ENCODE results near the gene AHDC1. TPM values are rescaled to one million over a fixed set of nuclear protein-coding genes. Genes with fewer than 3 reads are reported as not detected.

Gene AHDC1
- total and polyA plus RNA-seq, 10 of the 15 experiments (the other 5 are each of a cell fraction or from before 2014, with no cell fraction given): 0.21 to 13.0 (median 1.4) TPM

- WGBS (ENCODE audit: insufficient coverage, insufficient replicate concordance, low lambda C conversion rate, missing lambda C conversion rate): 100% methylated on average over 2 of the region's 2 CpGs
- H3K27ac ChIP-seq (ENCODE audit: control insufficient read depth, insufficient read depth): no peak overlapping the region
- SMC1A ChIA-PET (ENCODE audit: uncharacterized antibody, unreplicated experiment): interaction anchor here (1.1 to 2.9 kb wide), 5 partner anchors 10 to 24 kb away, joined by 3 to 12 read pairs (median 5); no protein-coding TSS in a partner anchor
- no peak for FAIRE-seq
- CTCF ChIA-PET: interaction anchor here (0.7 to 3.8 kb wide), 7 partner anchors 9 to 31 kb away, joined by 3 to 14 read pairs (median 4); no protein-coding TSS in a partner anchor
- in situ Hi-C loops (cut with MboI): no loop called here
- 0 out of 2 replicates have a peak, but pooled peaks cover 2% of the 10 kb centered on the region for H3K79me2 ChIP-seq (ENCODE audit: control insufficient read depth, insufficient read depth, low read length)
- H2AFZ ChIP-seq (ENCODE audit: control insufficient read depth, low read depth, low read length): no peak overlapping the region
- intact Hi-C loops (cut with micrococcal nuclease; ENCODE audit: unreplicated experiment): no loop called here
- RAD21 ChIA-PET (ENCODE audit: unreplicated experiment): interaction anchor here (1.1 to 2.2 kb wide), 3 partner anchors 19 to 24 kb away, joined by 3 to 9 read pairs (median 4); no protein-coding TSS in a partner anchor
- H3K4me3 ChIP-seq: no peak overlapping the region
- no peak overlapping the region for H3K4me2 ChIP-seq (ENCODE audit: control insufficient read depth, insufficient read depth)
- H4K20me1 ChIP-seq (ENCODE audit: control insufficient read depth, insufficient read depth): no peaks in the 10 kb centered on the region
- TF ChIP-seq E4F1 (IDR thresholded peaks at IDR 0.05; ENCODE audit: borderline replicate concordance, partially characterized antibody): no peak
- peak; percentile 92 for TF ChIP-seq ZNF24 (IDR thresholded peaks at IDR 0.05)
- no peak for ATAC-seq
- H3K4me1 ChIP-seq (ENCODE audit: control insufficient read depth, insufficient read depth, low read length): peaks cover 30% of the 10 kb centered on the region
- no peaks in the 10 kb centered on the region; the same call in 2 of the 3 replicates for H3K9me3 ChIP-seq (replicated peaks; ENCODE audit: control insufficient read depth, insufficient read depth, low read length)
- H3K36me3 ChIP-seq (ENCODE audit: control insufficient read depth in 2 of 2, insufficient read depth in 2 of 2, low read length in 1 of 2): no peaks in the 10 kb centered on the region
- POLR2A ChIA-PET: interaction anchor here (1.2 to 4.0 kb wide), 5 partner anchors 11 to 24 kb away, joined by 4 to 23 read pairs (median 7); no protein-coding TSS in a partner anchor
- H3K9ac ChIP-seq (ENCODE audit: control insufficient read depth, insufficient read depth, low read length): no peak overlapping the region
- no peaks in the 10 kb centered on the region for H3K27me3 ChIP-seq (replicated peaks in 1 of 2; ENCODE audit: control insufficient read depth in 2 of 2, insufficient read depth in 2 of 2, low read length in 1 of 2)
- DNase-seq (ENCODE audit: low read depth, low spot score): no peak
- no TSS peak for BruUV-seq (replicated peaks)
These were observed 34.9 kb upstream of the AHDC1 start for GRCh38 chr1:27638805-27639204.
